Astrocyte (in vitro differentiated cells and primary cell): ENCODE results near the gene PLD3. TPM values are rescaled to one million over a fixed set of nuclear protein-coding genes. Genes with fewer than 3 reads are reported as not detected.

ENCODE experiments used
- DNase-seq: peaks from one replicate; pipeline ENCODE4 v3.0.0-alpha.2; 2010; ENCODE audit warnings: low read depth
- FAIRE-seq: peaks from 2 replicates; lab custom pipeline; 2011; peaks lifted over from hg19 to GRCh38; lab: Jason Lieb, UNC
- H2AFZ ChIP-seq: 2 replicates; pipeline ENCODE4 v1.6.0; 2012; ENCODE audit warnings: low read depth, low read length, inconsistent platforms
- H3K27ac ChIP-seq: 2 replicates; pipeline ENCODE4 v1.5.1; 2011; ENCODE audit warnings: low read depth, low read length, inconsistent platforms
- H3K27me3 ChIP-seq: 2 replicates; pipeline ENCODE4 v1.6.0; 2011; ENCODE audit warnings: low read length, inconsistent platforms; ENCODE audit not compliant: insufficient read depth
- H3K36me3 ChIP-seq: 2 replicates; pipeline ENCODE4 v1.5.1; 2011; ENCODE audit warnings: low read length, inconsistent platforms; ENCODE audit not compliant: insufficient read depth
- H3K4me1 ChIP-seq: 2 replicates; pipeline ENCODE4 v1.5.1; 2011; ENCODE audit warnings: low read length, inconsistent platforms; ENCODE audit not compliant: insufficient read depth
- H3K4me2 ChIP-seq: 2 replicates; pipeline ENCODE4 v1.6.0; 2012; ENCODE audit warnings: low read length, inconsistent platforms
- H3K4me3 ChIP-seq: 2 replicates; pipeline ENCODE4 v1.5.1; 2011; ENCODE audit warnings: low read depth, mild to moderate bottlenecking, low read length, inconsistent platforms; ENCODE audit not compliant: insufficient read depth
- H3K79me2 ChIP-seq: 2 replicates; pipeline ENCODE4 v1.6.0; 2012; ENCODE audit warnings: mild to moderate bottlenecking, low read length, inconsistent platforms; ENCODE audit not compliant: insufficient read depth
- H3K9ac ChIP-seq: 2 replicates; pipeline ENCODE4 v1.6.0; 2012; ENCODE audit warnings: mild to moderate bottlenecking, low read length, inconsistent platforms
- H3K9me3 ChIP-seq: 2 replicates; pipeline ENCODE4 v1.5.1; 2012; ENCODE audit warnings: low read depth, mild to moderate bottlenecking, low read length, inconsistent platforms; ENCODE audit not compliant: insufficient read depth
- H4K20me1 ChIP-seq: 2 replicates; pipeline ENCODE4 v1.6.0; 2012; ENCODE audit warnings: low read length, inconsistent platforms; ENCODE audit not compliant: insufficient read depth
- H3K27ac Mint-ChIP-seq: one replicate; pipeline ENCODE4 v1.8.0; 2021; ENCODE audit warnings: mild to moderate bottlenecking, mixed read lengths; ENCODE audit not compliant: unreplicated experiment
- H3K27me3 Mint-ChIP-seq: one replicate; pipeline ENCODE4 v1.8.0; 2021; ENCODE audit warnings: low read depth, mixed read lengths; ENCODE audit not compliant: unreplicated experiment
- H3K36me3 Mint-ChIP-seq: one replicate; pipeline ENCODE4 v1.8.0; 2021; ENCODE audit warnings: low read depth, mixed read lengths; ENCODE audit not compliant: unreplicated experiment
- H3K4me1 Mint-ChIP-seq: one replicate; pipeline ENCODE4 v1.8.0; 2021; ENCODE audit warnings: low read depth, mixed read lengths; ENCODE audit not compliant: unreplicated experiment
- H3K4me3 Mint-ChIP-seq: one replicate; pipeline ENCODE4 v1.8.0; 2021; ENCODE audit warnings: mild to moderate bottlenecking, moderate library complexity, mixed read lengths; ENCODE audit not compliant: unreplicated experiment
- H3K9me3 Mint-ChIP-seq: one replicate; pipeline ENCODE4 v1.8.0; 2021; ENCODE audit warnings: mild to moderate bottlenecking, mixed read lengths; ENCODE audit not compliant: unreplicated experiment
- CTCF ChIP-seq: IDR thresholded peaks from 2 replicates; pipeline ENCODE4 v1.5.1; 2011; ENCODE audit warnings: low read depth, mild to moderate bottlenecking, inconsistent platforms, low read length, moderate library complexity; ENCODE audit not compliant: insufficient read depth
- EZH2 ChIP-seq: IDR thresholded peaks from 2 replicates; pipeline ENCODE4 v1.6.1; 2012; ENCODE audit warnings: mild to moderate bottlenecking, low read length, inconsistent platforms; ENCODE audit not compliant: insufficient read depth
- total RNA-seq: library from RNA; stranded (reverse); gene quantifications from 2 replicates; pipeline ENCODE4 v1.2.1, GENCODE V29; 2021

PLD3 gene
- total RNA-seq, 1 donor from 2014 or later = 728 TPM

- H3K36me3 ChIP-seq = no peaks in the 10 kb centered on the region
- Mint-ChIP-seq H3K27me3 (no peaks in the 10 kb centered on the region), H3K9me3 (no peaks in the 10 kb centered on the region), H3K4me3 (no peak overlapping the region), H3K36me3 (peaks cover 9% of the 10 kb centered on the region), H3K27ac (no peak overlapping the region), H3K4me1 (no peaks in the 10 kb centered on the region)
- DNase-seq (no peak), FAIRE-seq (no peak)
- no peak overlapping the region for H3K4me2 ChIP-seq
- H3K79me2 ChIP-seq = no peaks in the 10 kb centered on the region
- peaks cover 4% of the 10 kb centered on the region for H3K4me1 ChIP-seq
- TF ChIP-seq CTCF = no peak
- no peak for TF ChIP-seq EZH2
- no peak overlapping the region for H2AFZ ChIP-seq
- H3K27ac ChIP-seq = no peak overlapping the region
- peaks cover 7% of the 10 kb centered on the region for H4K20me1 ChIP-seq
- no peaks in the 10 kb centered on the region for H3K27me3 ChIP-seq
- no peak overlapping the region for H3K4me3 ChIP-seq
- no peak overlapping the region for H3K9ac ChIP-seq
- no peaks in the 10 kb centered on the region for H3K9me3 ChIP-seq
These were observed 31.2 kb upstream of the PLD3 start for GRCh38 chr19:40317338-40317737.

DNA sequence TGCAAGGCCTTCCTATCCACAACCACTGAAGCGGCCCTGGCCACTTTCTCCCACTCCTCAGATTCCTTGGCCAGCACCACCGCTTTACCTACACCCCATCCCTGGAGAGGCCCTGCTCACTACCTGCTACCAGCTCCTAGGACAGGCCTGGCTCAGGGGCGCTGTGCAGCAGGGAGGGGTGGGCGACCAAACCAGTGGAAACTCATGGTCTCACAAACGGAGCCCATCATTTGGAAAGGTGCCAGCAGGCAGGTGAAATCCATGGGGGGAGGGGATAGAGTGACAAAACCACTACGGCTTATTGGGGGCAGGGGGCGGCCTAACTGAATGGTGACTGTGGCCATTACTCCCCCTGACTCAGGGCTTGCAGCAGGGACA, 27.9 kb upstream of the PLD3 start:
- H3K27ac ChIP-seq = no peak overlapping the region
- DNase-seq = no peak
- H3K36me3 Mint-ChIP-seq = peaks cover 22% of the 10 kb centered on the region
- H3K27me3 ChIP-seq = no peaks in the 10 kb centered on the region
- H3K4me2 ChIP-seq = no peak overlapping the region
- H2AFZ ChIP-seq = no peak overlapping the region
- FAIRE-seq = no peak
- no peaks in the 10 kb centered on the region for H3K27me3 Mint-ChIP-seq
- H3K4me3 Mint-ChIP-seq = no peak overlapping the region
- H3K9me3 Mint-ChIP-seq = no peaks in the 10 kb centered on the region
- TF ChIP-seq EZH2 (no peak), CTCF (no peak)
- no peak overlapping the region for H3K9ac ChIP-seq
- H3K4me1 Mint-ChIP-seq = no peaks in the 10 kb centered on the region
- peaks cover 7% of the 10 kb centered on the region for H4K20me1 ChIP-seq
- H3K9me3 ChIP-seq = no peaks in the 10 kb centered on the region
- peak overlapping the region; percentile 14 for H3K27ac Mint-ChIP-seq
- no peaks in the 10 kb centered on the region for H3K79me2 ChIP-seq
- H3K4me1 ChIP-seq = peaks cover 10% of the 10 kb centered on the region
- H3K4me3 ChIP-seq = no peak overlapping the region
- H3K36me3 ChIP-seq = peaks cover under 1% of the 10 kb centered on the region

- Histone ChIP-seq H3K9me3 (no peaks in the 10 kb centered on the region), H3K4me3 (no peak overlapping the region), H3K36me3 (peaks cover 6% of the 10 kb centered on the region), H4K20me1 (peaks cover 7% of the 10 kb centered on the region), H3K4me2 (no peak overlapping the region), H3K27ac (no peak overlapping the region), H3K9ac (no peak overlapping the region), H3K27me3 (no peaks in the 10 kb centered on the region), H3K79me2 (no peaks in the 10 kb centered on the region), H3K4me1 (peaks cover 10% of the 10 kb centered on the region), H2AFZ (no peak overlapping the region)
- Mint-ChIP-seq H3K27ac (no peak overlapping the region), H3K9me3 (no peaks in the 10 kb centered on the region), H3K27me3 (no peaks in the 10 kb centered on the region), H3K4me3 (no peak overlapping the region), H3K4me1 (no peaks in the 10 kb centered on the region), H3K36me3 (peaks cover 26% of the 10 kb centered on the region)
- no peak for TF ChIP-seq CTCF
- no peak for TF ChIP-seq EZH2
- FAIRE-seq (no peak), DNase-seq (no peak)
These were observed 27.4 kb upstream of the PLD3 start for GRCh38 chr19:40321076-40321475.
